Testis (tissue), 2 donors: ENCODE measurements around the gene AGBL1.

Experiments
- CTCF ChIP-seq, 3 experiments: fragments of 450-650 bp in 2 of 3; fragments of 200-600 bp in 1 of 3; sonication (generic) in 1 of 3; IDR thresholded peaks; one replicate each; pipeline ENCODE4 v1.5.1; 2016 to 2019; ENCODE audit warnings: antibody characterized with exemption in 3 of 3, mild to moderate bottlenecking in 2 of 3, moderate library complexity in 1 of 3
- POLR2A ChIP-seq: fragments of 450-650 bp; IDR thresholded peaks from one replicate; pipeline ENCODE4 v1.6.1; 2017; ENCODE audit warnings: antibody characterized with exemption, mild to moderate bottlenecking, moderate library complexity

GRCh38 chr15:86042226-86042625 lies 37.4 kb upstream of the AGBL1 start:
- TF ChIP-seq CTCF (IDR thresholded peaks at IDR 0.05) (no peak), POLR2A (no peak)
